BLaER1 treated with 17β-estradiol and CSF1 and Interleukin-3, amounts not matched to agents 10 nM and 100 nM (cell line): ENCODE data around the gene FBXL15.

ENCODE experiments used
- H3K27ac ChIP-seq, 11 experiments: shearing (Covaris generic); formaldehyde crosslinking; 2 replicates each; pipeline ENCODE4 v1.8.1; 2022
- H3K27me3 ChIP-seq, 11 experiments: shearing (Covaris generic); formaldehyde crosslinking; 2 replicates each; pipeline ENCODE4 v1.8.1; 2022
- H3K36me3 ChIP-seq, 11 experiments: shearing (Covaris generic); formaldehyde crosslinking; 2 replicates each; pipeline ENCODE4 v1.8.1; 2022
- H3K4me1 ChIP-seq, 10 experiments: shearing (Covaris generic); formaldehyde crosslinking; 2 replicates each; pipeline ENCODE4 v1.8.1; 2022
- H3K4me2 ChIP-seq, 11 experiments: shearing (Covaris generic); formaldehyde crosslinking; 2 replicates each; pipeline ENCODE4 v1.8.1; 2022
- H3K4me3 ChIP-seq, 10 experiments: shearing (Covaris generic); formaldehyde crosslinking; 2 replicates each; pipeline ENCODE4 v1.8.1; 2022
- H3K9ac ChIP-seq, 11 experiments: shearing (Covaris generic); formaldehyde crosslinking; 2 replicates each; pipeline ENCODE4 v1.8.1; 2022
- H3K9me3 ChIP-seq, 11 experiments: shearing (Covaris generic); formaldehyde crosslinking; replicated peaks in 1 of 11; 2 replicates each; pipeline ENCODE4 v1.8.1; 2022
- H4K20me1 ChIP-seq, 11 experiments: shearing (Covaris generic); formaldehyde crosslinking; 2 replicates each; pipeline ENCODE4 v1.8.1; 2022
- Cebpa-rat ChIP-seq, 11 experiments: shearing (Covaris generic); IDR thresholded peaks; 2 replicates each; pipeline ENCODE4 v1.8.1; 2022

Gene FBXL15

DNA sequence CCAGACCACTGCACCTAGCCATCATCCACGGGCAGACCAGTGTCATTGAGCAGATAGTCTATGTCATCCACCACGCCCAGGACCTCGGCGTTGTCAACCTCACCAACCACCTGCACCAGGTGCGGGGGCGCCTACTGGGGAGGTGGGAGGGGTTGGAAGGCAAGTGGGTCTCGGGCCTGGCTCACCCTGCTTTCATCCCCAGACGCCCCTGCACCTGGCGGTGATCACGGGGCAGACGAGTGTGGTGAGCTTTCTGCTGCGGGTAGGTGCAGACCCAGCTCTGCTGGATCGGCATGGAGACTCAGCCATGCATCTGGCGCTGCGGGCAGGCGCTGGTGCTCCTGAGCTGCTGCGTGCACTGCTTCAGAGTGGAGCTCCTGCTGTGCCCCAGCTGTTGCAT lies 20.6 kb upstream of the FBXL15 start:
- Histone ChIP-seq H3K36me3 (peaks cover 13 to 69% (median 38%) of the 10 kb centered on the region in 11 experiments; a peak in 21 of 22 replicates), H3K27me3 (no peaks in the 10 kb centered on the region), H3K4me2 (peak overlapping the region; percentile 81 to 100 (median 90)), H3K4me3 (peak overlapping the region in 8 of 10 experiments; percentile 48 to 75 (median 64); a peak in 9 of 20 replicates), H3K9me3 (no peaks in the 10 kb centered on the region), H3K9ac (peak overlapping the region; percentile 68 to 85 (median 77); a peak in 20 of 22 replicates), H3K27ac (peak overlapping the region in 2 of 11 experiments; percentile 25 to 74; a peak in 3 of 22 replicates), H3K4me1 (peaks cover 31 to 41% (median 36%) of the 10 kb centered on the region in 10 experiments), H4K20me1 (peaks cover 0 to 85% (median 32%) of the 10 kb centered on the region in 11 experiments; a peak in 16 of 22 replicates)
- TF ChIP-seq Cebpa-rat (IDR thresholded peaks at IDR 0.05), result no peak

DNA sequence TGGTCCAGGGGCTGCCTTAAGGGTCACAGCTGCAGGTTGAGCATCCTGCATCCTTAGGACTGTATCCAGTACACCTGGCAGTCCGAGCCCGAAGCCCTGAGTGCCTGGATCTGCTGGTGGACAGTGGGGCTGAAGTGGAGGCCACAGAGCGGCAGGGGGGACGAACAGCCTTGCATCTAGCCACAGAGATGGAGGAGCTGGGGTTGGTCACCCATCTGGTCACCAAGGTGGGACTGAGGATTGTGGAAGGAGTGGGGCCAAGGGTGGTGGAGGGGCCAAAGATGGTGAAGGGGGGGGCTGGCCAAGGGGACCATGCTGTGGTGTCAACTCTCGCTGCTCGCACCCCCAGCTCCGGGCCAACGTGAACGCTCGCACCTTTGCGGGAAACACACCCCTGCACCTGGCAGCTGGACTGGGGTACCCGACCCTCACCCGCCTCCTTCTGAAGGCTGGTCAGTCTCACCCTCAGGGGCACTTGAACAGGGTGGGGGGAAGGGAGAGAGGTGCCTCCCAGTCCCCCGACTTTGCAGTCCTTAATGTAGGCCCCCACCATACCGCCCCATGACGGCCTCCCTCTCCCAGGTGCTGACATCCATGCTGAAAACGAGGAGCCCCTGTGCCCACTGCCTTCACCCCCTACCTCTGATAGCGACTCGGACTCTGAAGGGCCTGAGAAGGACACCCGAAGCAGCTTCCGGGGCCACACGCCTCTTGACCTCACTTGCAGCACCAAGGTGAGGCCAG lies 19.9 kb upstream of the FBXL15 start:
- peak overlapping the region in 2 of 11 experiments; percentile 96 to 100; a peak in 2 of 22 replicates for H3K4me2 ChIP-seq
- H3K9ac ChIP-seq, result peak overlapping the region in 2 of 11 experiments; percentile 38 to 78; a peak in 1 of 22 replicates
- no peak for TF ChIP-seq Cebpa-rat (IDR thresholded peaks at IDR 0.05)
- H3K36me3 ChIP-seq, result peaks cover 13 to 69% (median 38%) of the 10 kb centered on the region in 11 experiments; a peak in 21 of 22 replicates
- no peak overlapping the region for H3K4me3 ChIP-seq
- H3K9me3 ChIP-seq, result no peaks in the 10 kb centered on the region
- peaks cover 29 to 41% (median 34%) of the 10 kb centered on the region in 10 experiments for H3K4me1 ChIP-seq
- peaks cover 0 to under 1% (median 0%) of the 10 kb centered on the region in 11 experiments; a peak in 1 of 22 replicates for H3K27me3 ChIP-seq
- H4K20me1 ChIP-seq, result peaks cover 0 to 92% (median 32%) of the 10 kb centered on the region in 11 experiments; a peak in 16 of 22 replicates
- no peak overlapping the region for H3K27ac ChIP-seq

DNA sequence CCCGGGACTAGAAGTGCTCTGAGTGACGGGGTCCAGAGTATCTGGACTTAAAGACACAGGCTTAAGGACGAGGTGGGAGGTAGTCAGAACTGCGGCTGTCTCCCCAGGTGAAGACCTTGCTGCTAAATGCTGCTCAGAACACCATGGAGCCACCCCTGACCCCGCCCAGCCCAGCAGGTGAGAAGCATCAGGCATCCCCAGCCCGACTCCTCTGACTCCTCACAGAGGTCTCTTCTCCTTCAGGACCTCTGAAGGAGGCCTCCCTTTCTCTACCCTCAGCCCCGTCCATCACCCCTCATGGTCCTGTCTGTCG lies 19.3 kb upstream of the FBXL15 start:
- 0 out of 22 replicates have a peak overlapping the region, but pooled peaks of 1 of the 11 experiments have one; percentile 38 for H3K9ac ChIP-seq

DNA sequence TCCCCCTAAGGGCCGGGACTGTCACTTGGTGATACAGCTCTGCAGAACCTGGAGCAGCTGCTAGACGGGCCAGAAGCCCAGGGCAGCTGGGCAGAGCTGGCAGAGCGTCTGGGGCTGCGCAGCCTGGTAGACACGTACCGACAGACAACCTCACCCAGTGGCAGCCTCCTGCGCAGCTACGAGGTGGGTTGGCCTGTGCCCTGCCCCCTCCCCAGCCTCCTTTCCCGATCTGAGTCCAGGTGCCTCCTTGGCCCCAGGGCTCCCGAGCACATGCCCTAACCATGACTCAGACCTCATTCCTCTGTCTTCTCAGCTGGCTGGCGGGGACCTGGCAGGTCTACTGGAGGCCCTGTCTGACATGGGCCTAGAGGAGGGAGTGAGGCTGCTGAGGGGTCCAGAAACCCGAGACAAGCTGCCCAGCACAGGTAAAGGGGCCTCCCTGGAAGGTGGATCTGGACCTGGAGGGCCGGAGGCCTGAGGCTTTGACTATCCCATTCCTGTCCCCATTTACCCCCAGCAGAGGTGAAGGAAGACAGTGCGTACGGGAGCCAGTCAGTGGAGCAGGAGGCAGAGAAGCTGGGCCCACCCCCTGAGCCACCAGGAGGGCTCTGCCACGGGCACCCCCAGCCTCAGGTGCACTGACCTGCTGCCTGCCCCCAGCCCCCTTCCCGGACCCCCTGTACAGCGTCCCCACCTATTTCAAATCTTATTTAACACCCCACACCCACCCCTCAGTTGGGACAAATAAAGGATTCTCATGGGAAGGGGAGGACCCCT lies 18.7 kb upstream of the FBXL15 start:
- H3K9ac ChIP-seq, result peak overlapping the region in 1 of 11 experiments; percentile 15; a peak in 3 of 22 replicates
- H3K4me1 ChIP-seq, result peaks cover 17 to 32% (median 22%) of the 10 kb centered on the region in 10 experiments
- H3K27ac ChIP-seq, result no peak overlapping the region
- no peaks in the 10 kb centered on the region for H3K9me3 ChIP-seq
- no peak overlapping the region for H3K4me3 ChIP-seq
- peaks cover 0 to 90% (median 23%) of the 10 kb centered on the region in 11 experiments; a peak in 16 of 22 replicates for H4K20me1 ChIP-seq
- TF ChIP-seq Cebpa-rat (IDR thresholded peaks at IDR 0.05), result no peak
- H3K27me3 ChIP-seq, result peaks cover 0 to 5% (median 0%) of the 10 kb centered on the region in 11 experiments; a peak in 5 of 22 replicates
- peaks cover 13 to 62% (median 37%) of the 10 kb centered on the region in 11 experiments; a peak in 21 of 22 replicates for H3K36me3 ChIP-seq
- H3K4me2 ChIP-seq, result no peak overlapping the region

More for the DNA sequence above, 19.3 kb upstream of the FBXL15 start:
- Histone ChIP-seq H3K36me3 (peaks cover 13 to 68% (median 38%) of the 10 kb centered on the region in 11 experiments; a peak in 21 of 22 replicates), H3K9me3 (no peaks in the 10 kb centered on the region), H4K20me1 (peaks cover 0 to 96% (median 30%) of the 10 kb centered on the region in 11 experiments; a peak in 16 of 22 replicates), H3K27me3 (peaks cover 0 to 5% (median 0%) of the 10 kb centered on the region in 11 experiments; a peak in 1 of 22 replicates), H3K4me2 (no peak overlapping the region; a peak in 1 of 22 replicates), H3K4me1 (peaks cover 23 to 39% (median 28%) of the 10 kb centered on the region in 10 experiments), H3K4me3 (no peak overlapping the region), H3K27ac (no peak overlapping the region)
- no peak for TF ChIP-seq Cebpa-rat (IDR thresholded peaks at IDR 0.05)

DNA sequence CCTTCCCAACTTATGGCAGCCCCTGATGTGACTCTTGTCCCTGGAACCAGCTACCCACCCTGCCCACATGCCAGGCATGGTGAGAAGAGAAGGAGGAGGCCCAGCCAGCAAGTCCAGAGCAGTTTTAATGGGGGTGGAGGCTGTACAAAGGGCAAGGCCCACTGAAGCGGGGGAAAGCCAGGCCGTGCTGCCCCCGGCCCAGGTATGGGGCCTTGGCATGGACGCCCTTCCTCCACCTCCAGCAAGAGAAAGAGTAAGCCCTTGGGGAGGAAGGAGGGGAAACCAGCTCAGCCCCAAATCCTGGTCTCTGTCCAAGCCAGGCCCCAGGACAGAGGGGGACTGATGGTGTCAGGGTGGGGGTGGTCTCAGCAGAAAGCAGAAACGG lies 18.1 kb upstream of the FBXL15 start:
- Histone ChIP-seq H3K9me3 (no peaks in the 10 kb centered on the region), H3K36me3 (peaks cover 13 to 59% (median 36%) of the 10 kb centered on the region in 11 experiments; a peak in 21 of 22 replicates), H3K27ac (no peak overlapping the region), H3K27me3 (peaks cover under 1 to 10% (median 4%) of the 10 kb centered on the region in 11 experiments; a peak in 21 of 22 replicates), H3K4me2 (no peak overlapping the region), H3K4me1 (peaks cover 16 to 31% (median 21%) of the 10 kb centered on the region in 10 experiments), H3K9ac (0 out of 22 replicates have a peak overlapping the region, but pooled peaks of 1 of the 11 experiments have one; percentile 15), H4K20me1 (peaks cover 0 to 86% (median 22%) of the 10 kb centered on the region in 11 experiments; a peak in 15 of 22 replicates), H3K4me3 (no peak overlapping the region)
- no peak for TF ChIP-seq Cebpa-rat (IDR thresholded peaks at IDR 0.05)

DNA sequence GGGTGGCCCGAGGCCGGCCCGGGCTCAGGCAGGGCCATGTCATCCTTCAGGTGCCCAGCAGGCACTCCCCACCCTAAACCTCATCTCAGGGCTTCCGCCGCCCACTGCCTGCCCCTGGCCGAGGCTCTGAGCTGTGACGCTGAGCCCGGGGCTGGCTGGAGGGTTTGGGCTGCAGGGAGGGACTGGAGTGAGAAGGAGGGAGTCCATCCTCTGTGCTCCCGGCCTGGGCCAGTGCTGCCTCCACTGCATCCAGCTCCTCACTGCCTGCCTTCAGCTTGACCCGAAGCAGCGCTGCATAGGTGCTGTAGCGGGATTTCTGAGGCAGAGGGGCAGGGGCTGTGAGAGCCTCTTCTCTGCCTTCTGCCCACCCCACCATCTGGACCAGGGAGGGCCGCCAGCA lies 17.5 kb upstream of the FBXL15 start:
- Histone ChIP-seq H4K20me1 (peaks cover 0 to 80% (median 22%) of the 10 kb centered on the region in 11 experiments; a peak in 15 of 22 replicates), H3K36me3 (peaks cover 10 to 53% (median 30%) of the 10 kb centered on the region in 11 experiments; a peak in 21 of 22 replicates), H3K4me1 (peaks cover 16 to 30% (median 20%) of the 10 kb centered on the region in 10 experiments), H3K27ac (no peak overlapping the region), H3K27me3 (peaks cover 7 to 16% (median 10%) of the 10 kb centered on the region in 11 experiments), H3K4me2 (no peak overlapping the region), H3K4me3 (no peak overlapping the region), H3K9ac (no peak overlapping the region), H3K9me3 (no peaks in the 10 kb centered on the region)
- TF ChIP-seq Cebpa-rat (IDR thresholded peaks at IDR 0.05), result no peak

DNA sequence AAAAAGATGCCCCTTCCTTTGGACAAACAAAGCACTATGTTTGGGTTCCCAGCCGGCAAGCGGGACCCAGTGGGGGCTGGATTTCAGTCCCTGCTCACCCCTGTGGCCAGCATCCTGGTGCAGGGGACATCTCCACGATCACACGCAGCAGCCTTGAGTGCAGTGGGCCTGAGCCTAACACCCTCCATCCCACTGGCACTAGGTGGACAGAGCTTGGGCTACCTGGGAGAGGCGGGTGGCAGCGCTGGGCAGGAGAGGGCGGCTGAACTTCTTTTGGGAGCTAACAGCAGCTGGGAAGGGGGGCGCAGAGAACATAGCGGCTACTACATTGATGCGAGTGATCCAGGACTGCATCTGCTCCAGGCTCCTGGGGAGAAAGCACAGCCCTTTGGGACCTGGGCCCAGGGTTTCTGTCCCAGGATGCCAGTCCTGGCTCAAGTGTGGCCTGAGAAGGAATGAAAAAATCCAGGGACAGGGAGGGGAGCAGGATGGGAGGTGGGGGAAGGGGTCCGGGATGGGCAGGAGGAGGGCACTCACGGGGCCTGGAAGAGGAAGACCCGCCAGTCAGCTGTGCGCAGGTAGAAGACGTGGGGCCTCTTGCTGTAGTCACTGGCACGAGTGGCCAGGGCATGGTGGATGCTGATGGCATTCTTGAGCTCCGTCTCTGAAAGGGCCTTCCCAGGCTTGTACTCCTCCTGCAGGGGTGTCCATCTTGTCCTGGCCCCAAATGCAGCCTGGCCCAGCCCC lies 16.1 kb upstream of the FBXL15 start:
- TF ChIP-seq Cebpa-rat (IDR thresholded peaks at IDR 0.05), result no peak
- H3K27me3 ChIP-seq, result peaks cover 21 to 30% (median 25%) of the 10 kb centered on the region in 11 experiments
- peaks cover 9 to 41% (median 25%) of the 10 kb centered on the region in 11 experiments; a peak in 18 of 22 replicates for H3K36me3 ChIP-seq
- no peak overlapping the region for H3K4me2 ChIP-seq
- no peak overlapping the region for H3K9ac ChIP-seq
- no peaks in the 10 kb centered on the region for H3K9me3 ChIP-seq
- H3K4me1 ChIP-seq, result peaks cover 5 to 18% (median 8%) of the 10 kb centered on the region in 10 experiments
- H4K20me1 ChIP-seq, result peaks cover 0 to 69% (median 17%) of the 10 kb centered on the region in 11 experiments; a peak in 15 of 22 replicates
- H3K27ac ChIP-seq, result no peak overlapping the region
- no peak overlapping the region for H3K4me3 ChIP-seq

DNA sequence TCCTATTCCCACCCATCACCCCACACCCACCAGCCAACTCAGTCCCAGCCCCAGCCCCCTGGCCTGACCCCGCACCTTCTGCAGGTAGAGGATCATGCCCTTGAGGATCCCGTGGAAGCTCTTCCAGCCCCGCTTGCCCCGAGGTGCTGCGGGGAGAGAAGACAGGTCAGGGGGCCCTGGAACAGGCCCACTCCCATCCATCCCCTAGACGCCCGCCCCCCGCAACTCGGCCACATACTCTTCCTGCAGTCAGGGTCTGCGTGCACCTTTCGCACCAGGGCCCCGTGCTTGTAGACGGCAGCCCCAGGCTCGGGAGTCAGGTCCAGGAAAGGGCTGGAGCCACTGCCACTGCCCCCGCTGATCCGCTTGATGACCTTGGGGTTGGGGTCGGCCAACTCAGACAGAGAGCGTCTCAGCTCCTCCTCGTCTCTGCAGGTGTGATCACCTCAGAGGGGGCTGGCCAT lies 15.5 kb upstream of the FBXL15 start:
- Histone ChIP-seq H3K27me3 (peaks cover 27 to 36% (median 31%) of the 10 kb centered on the region in 11 experiments), H3K36me3 (peaks cover 9 to 35% (median 23%) of the 10 kb centered on the region in 11 experiments; a peak in 18 of 22 replicates), H3K9me3 (no peaks in the 10 kb centered on the region), H3K27ac (no peak overlapping the region), H3K9ac (no peak overlapping the region), H3K4me2 (no peak overlapping the region), H4K20me1 (peaks cover 0 to 63% (median 14%) of the 10 kb centered on the region in 11 experiments; a peak in 15 of 22 replicates), H3K4me3 (no peak overlapping the region), H3K4me1 (peaks cover 0 to 12% (median 2%) of the 10 kb centered on the region in 10 experiments; a peak in 15 of 20 replicates)
- no peak for TF ChIP-seq Cebpa-rat (IDR thresholded peaks at IDR 0.05)
